HG02763 (cell line): ENCODE results near the gene LDHB.
"Not testable (repeated sequence)": the region's sequence is repeated elsewhere in the genome, so short reads cannot be mapped to it uniquely, and the experiment has no call there.

Experiments used
- ATAC-seq: cut with Tn5 transposase; IDR thresholded peaks from one replicate; pipeline ENCODE4 v1.9.1; 2021; ENCODE audit warnings: mild to moderate bottlenecking, moderate library complexity; ENCODE audit not compliant: unreplicated experiment

LDHB gene

GRCh38 chr12:21662122-21662792, 4.6 kb upstream of the LDHB start:
- ATAC-seq, result no peak

GRCh38 chr12:21661396-21662093, 3.9 kb upstream of the LDHB start:
- ATAC-seq, result not testable (repeated sequence)

GRCh38 chr12:21659383-21659782, 1.7 kb upstream of the LDHB start:
- no peak for ATAC-seq

- ATAC-seq, result peak; percentile 30
Observed at GRCh38 chr12:21656905-21657325, 727 bp downstream of the LDHB start.

GRCh38 chr12:21655591-21655990, 2.1 kb downstream of the LDHB start:
- no peak for ATAC-seq

GRCh38 chr12:21651821-21652220, 5.8 kb downstream of the LDHB start:
- no peak for ATAC-seq

GRCh38 chr12:21650997-21651396, 6.6 kb downstream of the LDHB start:
- no peak for ATAC-seq

GRCh38 chr12:21649034-21649433, 8.6 kb downstream of the LDHB start:
- no peak for ATAC-seq

GRCh38 chr12:21648378-21648777, 9.3 kb downstream of the LDHB start:
- ATAC-seq, result no peak

GRCh38 chr12:21647179-21647578, 10.5 kb downstream of the LDHB start:
- ATAC-seq, result no peak

- not testable (repeated sequence) for ATAC-seq
Observed at GRCh38 chr12:21645041-21645500, 12.6 kb downstream of the LDHB start.

GRCh38 chr12:21644516-21644915, 13.1 kb downstream of the LDHB start:
- no peak for ATAC-seq

GRCh38 chr12:21643758-21644157, 13.9 kb downstream of the LDHB start:
- ATAC-seq, result no peak

GRCh38 chr12:21642707-21643389, 14.8 kb downstream of the LDHB start:
- no peak for ATAC-seq

- ATAC-seq, result no peak
Observed at GRCh38 chr12:21638054-21638891, 19.4 kb downstream of the LDHB start.

- ATAC-seq, result no peak
Observed at GRCh38 chr12:21634245-21634644, 23.4 kb downstream of the LDHB start.

- ATAC-seq, result no peak
Observed at GRCh38 chr12:21631367-21631766, 26.3 kb downstream of the LDHB start.

- ATAC-seq, result no peak
Observed at GRCh38 chr12:21627924-21628323, 29.7 kb downstream of the LDHB start.

GRCh38 chr12:21618566-21618965, 39.1 kb downstream of the LDHB start:
- no peak for ATAC-seq

- ATAC-seq, result no peak
Observed at GRCh38 chr12:21617030-21617429, 40.6 kb downstream of the LDHB start.

- no peak for ATAC-seq
Observed at GRCh38 chr12:21615431-21615830, 42.2 kb downstream of the LDHB start.
